ENCODE measurements around the gene SNU13.
"Not testable (repeated sequence)": the region's sequence is repeated elsewhere in the genome, so short reads cannot be mapped to it uniquely, and the experiment has no call there.

SNU13 gene

GRCh38 chr22:41647771-41648170 lies 40.9 kb downstream of the SNU13 start:
- H3K27ac ChIP-seq (ENCODE audit: low read depth, low read length) = no peak overlapping the region
- peaks cover 2% of the 10 kb centered on the region for H3K79me2 ChIP-seq (ENCODE audit: control insufficient read depth, insufficient read depth, low read length, unreplicated experiment)
- H3K4me3 ChIP-seq (ENCODE audit: low read depth, low read length) = no peak overlapping the region

DNA sequence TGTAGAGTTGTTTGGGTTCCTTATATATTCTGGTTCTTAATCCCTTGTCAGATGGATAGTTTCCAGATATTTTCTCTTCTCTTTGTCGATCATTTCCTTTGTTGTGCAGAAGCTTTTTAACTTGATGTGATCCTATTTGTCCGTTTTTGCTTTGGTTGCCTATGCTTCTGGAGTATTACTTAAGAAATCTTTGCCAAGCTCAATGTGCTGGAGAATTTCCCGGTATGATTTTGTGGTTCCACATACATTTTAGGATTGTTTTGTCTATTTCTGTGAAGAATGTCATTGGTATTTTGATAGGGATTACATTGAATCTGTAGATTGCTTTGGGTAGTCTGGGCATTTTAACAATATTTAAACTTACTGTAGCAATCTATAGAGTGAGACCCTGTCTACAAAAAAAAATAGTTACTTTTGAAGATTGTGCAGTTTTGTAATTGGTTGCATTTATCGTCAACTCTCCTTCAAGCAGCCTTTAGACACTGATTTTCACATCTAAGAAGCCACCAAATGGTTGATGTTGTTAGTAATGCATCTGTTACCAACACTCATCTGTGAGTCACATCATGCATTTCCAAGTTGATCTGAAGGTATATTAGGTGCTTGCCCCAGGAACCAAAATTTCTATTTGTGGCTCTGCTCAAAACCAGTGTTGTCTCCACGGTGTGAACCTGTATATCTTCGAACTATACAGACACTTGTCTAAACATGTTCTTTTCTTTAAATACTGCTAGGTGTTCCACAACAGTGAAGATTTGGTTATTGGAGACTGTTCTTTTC lies 46.1 kb downstream of the SNU13 start:
- Histone ChIP-seq H3K79me2 (ENCODE audit: control insufficient read depth, insufficient read depth, low read length, unreplicated experiment) (peaks cover 10% of the 10 kb centered on the region), H3K27me3 (ENCODE audit: insufficient read depth, low read length) (no peaks in the 10 kb centered on the region), H2AFZ (ENCODE audit: low read length, unreplicated experiment) (no peak overlapping the region), H3K36me3 (ENCODE audit: insufficient read depth, low read length) (no peaks in the 10 kb centered on the region; the same call in 1 of the 2 replicates), H3K4me3 (ENCODE audit: low read depth, low read length) (no peak overlapping the region), H3K4me1 (ENCODE audit: control insufficient read depth, insufficient read depth, low read length, unreplicated experiment) (no peaks in the 10 kb centered on the region), H3K27ac (ENCODE audit: low read depth, low read length) (no peak overlapping the region)

More at GRCh38 chr22:41647771-41648170, 40.9 kb downstream of the SNU13 start:
- Histone ChIP-seq H3K4me1 (ENCODE audit: control insufficient read depth, insufficient read depth, low read length, unreplicated experiment) (peaks cover 7% of the 10 kb centered on the region), H2AFZ (ENCODE audit: low read length, unreplicated experiment) (no peak overlapping the region), H3K36me3 (ENCODE audit: insufficient read depth, low read length) (peaks cover 5% of the 10 kb centered on the region; the same call in 1 of the 2 replicates), H3K27me3 (ENCODE audit: insufficient read depth, low read length) (no peaks in the 10 kb centered on the region)

GRCh38 chr22:41641854-41642253 lies 46.8 kb downstream of the SNU13 start:
- Histone ChIP-seq H3K36me3 (ENCODE audit: insufficient read depth, low read length) (no peaks in the 10 kb centered on the region; the same call in 1 of the 2 replicates), H3K27me3 (ENCODE audit: insufficient read depth, low read length) (no peaks in the 10 kb centered on the region), H3K4me1 (ENCODE audit: control insufficient read depth, insufficient read depth, low read length, unreplicated experiment) (no peaks in the 10 kb centered on the region)

DNA sequence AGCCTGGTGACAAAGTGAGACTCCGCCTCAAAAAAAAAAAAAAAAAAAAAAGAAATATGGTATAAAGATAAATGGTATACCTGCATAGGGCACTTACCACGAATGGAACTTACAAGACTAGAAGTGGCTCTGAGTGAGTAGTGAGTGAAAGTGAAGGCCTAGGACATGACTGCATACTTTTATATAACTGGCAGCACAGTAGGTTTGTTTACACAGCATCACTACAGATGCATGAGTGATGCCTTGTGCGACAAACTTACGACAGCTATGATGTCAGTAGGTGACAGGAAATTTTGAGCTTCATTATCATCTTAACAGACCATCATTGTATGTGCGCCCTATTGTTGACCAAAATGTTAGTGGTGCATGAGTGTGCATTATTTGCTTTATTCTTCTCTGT lies 49.9 kb downstream of the SNU13 start:
- H3K4me1 ChIP-seq (ENCODE audit: control insufficient read depth, insufficient read depth, low read length, unreplicated experiment) = peaks cover 4% of the 10 kb centered on the region
- H3K79me2 ChIP-seq (ENCODE audit: control insufficient read depth, insufficient read depth, low read length, unreplicated experiment) = peaks cover 15% of the 10 kb centered on the region
- H2AFZ ChIP-seq (ENCODE audit: low read length, unreplicated experiment) = no peak overlapping the region
- no peaks in the 10 kb centered on the region; the same call in 1 of the 2 replicates for H3K36me3 ChIP-seq (ENCODE audit: insufficient read depth, low read length)
- no peak overlapping the region for H3K4me3 ChIP-seq (ENCODE audit: low read depth, low read length)
- no peaks in the 10 kb centered on the region for H3K27me3 ChIP-seq (ENCODE audit: insufficient read depth, low read length)
- no peak overlapping the region for H3K27ac ChIP-seq (ENCODE audit: low read depth, low read length)

More at GRCh38 chr22:41641854-41642253, 46.8 kb downstream of the SNU13 start:
- H3K27ac ChIP-seq (ENCODE audit: low read depth, low read length) = no peak overlapping the region
- no peak overlapping the region for H2AFZ ChIP-seq (ENCODE audit: low read length, unreplicated experiment)
- H3K4me3 ChIP-seq (ENCODE audit: low read depth, low read length) = no peak overlapping the region
- peaks cover 13% of the 10 kb centered on the region for H3K79me2 ChIP-seq (ENCODE audit: control insufficient read depth, insufficient read depth, low read length, unreplicated experiment)

- Histone ChIP-seq H3K27me3 (ENCODE audit: insufficient read depth, low read length) (no peaks in the 10 kb centered on the region), H3K36me3 (ENCODE audit: insufficient read depth, low read length) (no peaks in the 10 kb centered on the region; the same call in 1 of the 2 replicates), H3K4me1 (ENCODE audit: control insufficient read depth, insufficient read depth, low read length, unreplicated experiment) (peaks cover 4% of the 10 kb centered on the region), H2AFZ (ENCODE audit: low read length, unreplicated experiment) (no peak overlapping the region), H3K27ac (ENCODE audit: low read depth, low read length) (no peak overlapping the region), H3K79me2 (ENCODE audit: control insufficient read depth, insufficient read depth, low read length, unreplicated experiment) (peaks cover 15% of the 10 kb centered on the region), H3K4me3 (ENCODE audit: low read depth, low read length) (no peak overlapping the region)
These were observed 50.5 kb downstream of the SNU13 start for GRCh38 chr22:41638124-41638523.

- H3K79me2 ChIP-seq (ENCODE audit: control insufficient read depth, insufficient read depth, low read length, unreplicated experiment) = peaks cover 12% of the 10 kb centered on the region
- not testable (repeated sequence) for H3K4me1 ChIP-seq (ENCODE audit: control insufficient read depth, insufficient read depth, low read length, unreplicated experiment); H3K27ac ChIP-seq (ENCODE audit: low read depth, low read length); H3K4me3 ChIP-seq (ENCODE audit: low read depth, low read length); H3K27me3 ChIP-seq (ENCODE audit: insufficient read depth, low read length); H2AFZ ChIP-seq (ENCODE audit: low read length, unreplicated experiment); H3K36me3 ChIP-seq (ENCODE audit: insufficient read depth, low read length)
These were observed 51.0 kb downstream of the SNU13 start for GRCh38 chr22:41637623-41638022.

DNA sequence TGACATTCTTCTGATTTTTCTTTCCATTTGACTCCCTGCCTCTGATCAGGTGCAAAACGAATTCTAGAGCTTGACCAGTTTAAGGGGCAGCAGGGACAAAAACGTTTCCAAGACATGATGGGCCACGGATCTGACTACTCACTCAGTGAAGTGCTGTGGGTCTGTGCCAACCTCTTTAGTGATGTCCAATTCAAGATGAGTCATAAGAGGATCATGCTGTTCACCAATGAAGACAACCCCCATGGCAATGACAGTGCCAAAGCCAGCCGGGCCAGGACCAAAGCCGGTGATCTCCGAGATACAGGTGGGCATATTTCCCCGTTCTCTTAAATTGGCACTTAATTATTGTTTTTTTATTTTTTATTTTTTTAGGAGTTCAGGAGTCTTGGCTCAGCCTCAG lies 52.2 kb downstream of the SNU13 start:
- Histone ChIP-seq H2AFZ (ENCODE audit: low read length, unreplicated experiment) (no peak overlapping the region), H3K79me2 (ENCODE audit: control insufficient read depth, insufficient read depth, low read length, unreplicated experiment) (peaks cover 7% of the 10 kb centered on the region), H3K27ac (ENCODE audit: low read depth, low read length) (peak overlapping the region; percentile 43), H3K36me3 (ENCODE audit: insufficient read depth, low read length) (no peaks in the 10 kb centered on the region; the same call in 1 of the 2 replicates), H3K4me1 (ENCODE audit: control insufficient read depth, insufficient read depth, low read length, unreplicated experiment) (peaks cover 4% of the 10 kb centered on the region), H3K4me3 (ENCODE audit: low read depth, low read length) (no peak overlapping the region), H3K27me3 (ENCODE audit: insufficient read depth, low read length) (no peaks in the 10 kb centered on the region)

- H2AFZ ChIP-seq (ENCODE audit: low read length, unreplicated experiment); H3K36me3 ChIP-seq (ENCODE audit: insufficient read depth, low read length); H3K4me3 ChIP-seq (ENCODE audit: low read depth, low read length); H3K79me2 ChIP-seq (ENCODE audit: control insufficient read depth, insufficient read depth, low read length, unreplicated experiment); H3K27ac ChIP-seq (ENCODE audit: low read depth, low read length); H3K27me3 ChIP-seq (ENCODE audit: insufficient read depth, low read length); H3K4me1 ChIP-seq (ENCODE audit: control insufficient read depth, insufficient read depth, low read length, unreplicated experiment): not testable (repeated sequence)
These were observed 54.1 kb downstream of the SNU13 start for GRCh38 chr22:41634610-41635009.

GRCh38 chr22:41631615-41632014 lies 57.1 kb downstream of the SNU13 start:
- not testable (repeated sequence) for H3K4me1 ChIP-seq (ENCODE audit: control insufficient read depth, insufficient read depth, low read length, unreplicated experiment); H3K27me3 ChIP-seq (ENCODE audit: insufficient read depth, low read length); H2AFZ ChIP-seq (ENCODE audit: low read length, unreplicated experiment); H3K4me3 ChIP-seq (ENCODE audit: low read depth, low read length); H3K36me3 ChIP-seq (ENCODE audit: insufficient read depth, low read length); H3K27ac ChIP-seq (ENCODE audit: low read depth, low read length)
- peaks cover 16% of the 10 kb centered on the region for H3K79me2 ChIP-seq (ENCODE audit: control insufficient read depth, insufficient read depth, low read length, unreplicated experiment)

GRCh38 chr22:41631115-41631514 lies 57.6 kb downstream of the SNU13 start:
- peaks cover 16% of the 10 kb centered on the region for H3K79me2 ChIP-seq (ENCODE audit: control insufficient read depth, insufficient read depth, low read length, unreplicated experiment)
- not testable (repeated sequence) for H3K36me3 ChIP-seq (ENCODE audit: insufficient read depth, low read length); H2AFZ ChIP-seq (ENCODE audit: low read length, unreplicated experiment); H3K4me3 ChIP-seq (ENCODE audit: low read depth, low read length); H3K27ac ChIP-seq (ENCODE audit: low read depth, low read length); H3K27me3 ChIP-seq (ENCODE audit: insufficient read depth, low read length); H3K4me1 ChIP-seq (ENCODE audit: control insufficient read depth, insufficient read depth, low read length, unreplicated experiment)

- Histone ChIP-seq H3K36me3 (ENCODE audit: insufficient read depth, low read length) (peaks cover 8% of the 10 kb centered on the region), H2AFZ (ENCODE audit: low read length, unreplicated experiment) (no peak overlapping the region), H3K79me2 (ENCODE audit: control insufficient read depth, insufficient read depth, low read length, unreplicated experiment) (peaks cover 42% of the 10 kb centered on the region), H3K4me3 (ENCODE audit: low read depth, low read length) (no peak overlapping the region), H3K27me3 (ENCODE audit: insufficient read depth, low read length) (no peaks in the 10 kb centered on the region), H3K4me1 (ENCODE audit: control insufficient read depth, insufficient read depth, low read length, unreplicated experiment) (peaks cover 5% of the 10 kb centered on the region), H3K27ac (ENCODE audit: low read depth, low read length) (no peak overlapping the region)
These were observed 63.1 kb downstream of the SNU13 start for GRCh38 chr22:41625577-41625976.
